HFF-Myc (cell line): ENCODE results near the gene PAK2.
"Not testable (repeated sequence)": the region's sequence is repeated elsewhere in the genome, so short reads cannot be mapped to it uniquely, and the experiment has no call there.

Experiments used
- DNase-seq: peaks from one replicate; pipeline ENCODE4 v3.0.0-alpha.2; 2011; ENCODE audit warnings: low read depth; ENCODE audit errors: extremely low read depth
- H3K4me3 ChIP-seq: replicated peaks from 2 replicates; pipeline ENCODE4 v1.5.1; 2011; ENCODE audit warnings: low read depth, mild to moderate bottlenecking, control low read depth, low read length
- TF ChIP-seq, protein P1 (sequence below): IDR thresholded peaks from 2 replicates; pipeline ENCODE4 v1.5.1; 2012; ENCODE audit warnings: mild to moderate bottlenecking, low read depth, low read length, control low read depth; ENCODE audit errors: missing control alignments

The PAK2 gene

GRCh38 chr3:196736670-196737374 lies 2.8 kb upstream of the PAK2 start:
- TF ChIP-seq, protein P1, sequence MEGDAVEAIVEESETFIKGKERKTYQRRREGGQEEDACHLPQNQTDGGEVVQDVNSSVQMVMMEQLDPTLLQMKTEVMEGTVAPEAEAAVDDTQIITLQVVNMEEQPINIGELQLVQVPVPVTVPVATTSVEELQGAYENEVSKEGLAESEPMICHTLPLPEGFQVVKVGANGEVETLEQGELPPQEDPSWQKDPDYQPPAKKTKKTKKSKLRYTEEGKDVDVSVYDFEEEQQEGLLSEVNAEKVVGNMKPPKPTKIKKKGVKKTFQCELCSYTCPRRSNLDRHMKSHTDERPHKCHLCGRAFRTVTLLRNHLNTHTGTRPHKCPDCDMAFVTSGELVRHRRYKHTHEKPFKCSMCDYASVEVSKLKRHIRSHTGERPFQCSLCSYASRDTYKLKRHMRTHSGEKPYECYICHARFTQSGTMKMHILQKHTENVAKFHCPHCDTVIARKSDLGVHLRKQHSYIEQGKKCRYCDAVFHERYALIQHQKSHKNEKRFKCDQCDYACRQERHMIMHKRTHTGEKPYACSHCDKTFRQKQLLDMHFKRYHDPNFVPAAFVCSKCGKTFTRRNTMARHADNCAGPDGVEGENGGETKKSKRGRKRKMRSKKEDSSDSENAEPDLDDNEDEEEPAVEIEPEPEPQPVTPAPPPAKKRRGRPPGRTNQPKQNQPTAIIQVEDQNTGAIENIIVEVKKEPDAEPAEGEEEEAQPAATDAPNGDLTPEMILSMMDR: no peak
- no peak for DNase-seq
- no peak overlapping the region for H3K4me3 ChIP-seq

GRCh38 chr3:196737655-196738054 lies 2.0 kb upstream of the PAK2 start:
- TF ChIP-seq, protein P1: no peak
- no peak overlapping the region for H3K4me3 ChIP-seq
- DNase-seq: no peak

DNA sequence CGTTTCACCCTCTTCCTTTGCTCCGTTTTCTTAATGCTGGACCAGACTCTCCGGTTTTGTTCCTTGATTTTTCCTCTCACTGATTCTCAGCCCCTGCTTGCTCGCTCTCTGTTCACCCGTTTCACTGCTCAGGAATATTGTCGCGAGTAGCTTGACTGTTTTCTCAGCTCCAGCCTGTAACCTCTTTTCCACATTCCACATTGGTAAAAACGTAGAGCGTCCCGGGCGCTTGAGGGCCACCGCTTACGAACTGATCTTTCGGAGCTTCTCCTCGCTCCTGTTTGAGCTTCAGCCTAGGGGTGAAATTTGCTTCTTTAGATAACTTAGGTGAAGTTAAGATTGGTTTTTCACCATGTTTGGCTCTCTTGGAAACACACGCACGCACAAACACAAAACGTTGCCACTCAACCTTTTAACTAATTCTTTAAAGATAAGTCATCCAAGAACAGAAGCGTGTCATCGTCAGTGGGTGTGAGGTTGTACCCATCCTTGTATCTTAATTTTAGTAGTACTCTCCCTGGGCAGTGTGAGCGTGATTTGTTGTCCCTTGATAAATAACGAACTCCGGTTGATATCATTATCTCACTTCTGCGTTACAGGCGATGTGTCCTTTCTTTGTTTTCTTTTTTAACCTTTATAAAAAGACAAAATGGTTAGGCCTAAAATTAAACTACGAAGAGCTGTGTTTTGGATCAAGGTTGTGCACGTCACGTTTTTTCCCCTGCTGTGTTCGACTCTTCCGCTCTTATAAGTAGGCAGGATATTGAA lies 1.0 kb downstream of the PAK2 start:
- H3K4me3 ChIP-seq: peak overlapping the region; percentile 92
- DNase-seq: no peak
- TF ChIP-seq, protein P1: no peak

GRCh38 chr3:196741249-196741889 lies 1.7 kb downstream of the PAK2 start:
- peak overlapping the region; percentile 92 for H3K4me3 ChIP-seq
- TF ChIP-seq, protein P1: no peak
- DNase-seq: no peak

DNA sequence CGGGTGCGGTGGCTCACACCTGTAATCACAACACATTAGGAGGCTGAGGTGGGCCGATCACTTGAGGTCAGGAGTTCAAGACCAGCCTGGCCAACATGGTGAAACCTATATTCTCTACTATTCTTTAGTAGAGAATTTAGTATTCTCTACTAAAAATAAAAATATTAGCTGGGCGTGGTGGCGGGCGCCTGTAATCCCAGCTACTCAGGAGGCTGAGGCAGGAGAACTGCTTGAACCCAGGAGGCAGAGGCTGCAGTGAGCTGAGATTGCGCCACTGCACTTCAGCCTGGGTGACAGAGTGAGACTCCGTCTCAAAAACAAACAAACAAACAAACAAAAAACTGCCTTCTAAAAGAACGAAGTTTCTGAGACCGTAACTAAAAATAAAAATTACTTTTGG lies 3.9 kb downstream of the PAK2 start:
- H3K4me3 ChIP-seq, DNase-seq: not testable (repeated sequence)

- TF ChIP-seq, protein P1: no peak
- H3K4me3 ChIP-seq: no peak overlapping the region
These were observed 9.5 kb downstream of the PAK2 start for GRCh38 chr3:196749125-196749524.

DNA sequence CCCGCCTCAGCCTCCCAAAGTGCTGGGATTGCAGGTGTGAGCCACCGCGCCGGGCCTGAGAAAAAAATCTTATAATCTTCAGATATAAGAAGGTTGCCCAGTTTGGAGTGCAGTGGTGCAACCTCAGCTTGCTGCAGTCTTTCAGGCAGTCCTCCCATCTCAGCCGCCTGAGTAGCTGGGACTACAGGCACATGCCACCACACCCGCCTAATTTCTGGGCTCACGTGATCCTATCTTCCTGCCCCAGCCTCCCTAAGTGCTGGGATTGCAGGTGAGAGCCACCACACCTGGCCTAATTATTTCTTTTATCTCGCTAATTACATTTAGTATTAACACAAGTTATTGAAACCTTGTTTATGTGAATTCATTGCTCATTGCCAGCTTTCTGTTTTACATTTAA lies 13.5 kb downstream of the PAK2 start:
- no peak overlapping the region for H3K4me3 ChIP-seq
- TF ChIP-seq, protein P1: no peak
- DNase-seq: no peak

More at GRCh38 chr3:196749125-196749524, 9.5 kb downstream of the PAK2 start:
- DNase-seq: no peak
